HG03565 (cell line): ENCODE results near the gene STXBP2.

Experiments
- ATAC-seq: cut with Tn5 transposase; IDR thresholded peaks from one replicate; pipeline ENCODE4 v1.9.1; 2021; ENCODE audit warnings: mild to moderate bottlenecking, moderate library complexity; ENCODE audit not compliant: unreplicated experiment

STXBP2 gene

GRCh38 chr19:7648265-7649014 lies 11.5 kb downstream of the STXBP2 start:
- no peak for ATAC-seq

DNA sequence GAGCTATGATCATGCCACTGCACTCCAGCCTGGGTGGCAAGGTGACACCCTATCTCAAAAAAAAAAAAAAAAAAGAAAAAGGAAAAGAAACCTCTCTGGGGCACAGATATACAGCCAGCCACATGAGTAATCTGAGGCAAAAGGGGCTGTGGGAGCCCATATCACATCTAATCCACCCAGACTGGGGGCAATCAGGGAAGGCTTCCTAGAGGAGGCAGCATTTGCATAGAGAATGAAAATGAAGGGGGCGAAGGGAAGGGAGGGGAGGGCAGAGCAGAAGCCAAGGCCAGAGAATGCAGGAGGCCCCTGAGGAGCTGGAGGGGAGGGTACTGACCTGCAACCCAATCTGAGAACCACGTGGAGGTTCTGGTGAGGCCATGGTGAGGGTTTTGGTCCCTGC lies 13.2 kb downstream of the STXBP2 start:
- no peak for ATAC-seq

DNA sequence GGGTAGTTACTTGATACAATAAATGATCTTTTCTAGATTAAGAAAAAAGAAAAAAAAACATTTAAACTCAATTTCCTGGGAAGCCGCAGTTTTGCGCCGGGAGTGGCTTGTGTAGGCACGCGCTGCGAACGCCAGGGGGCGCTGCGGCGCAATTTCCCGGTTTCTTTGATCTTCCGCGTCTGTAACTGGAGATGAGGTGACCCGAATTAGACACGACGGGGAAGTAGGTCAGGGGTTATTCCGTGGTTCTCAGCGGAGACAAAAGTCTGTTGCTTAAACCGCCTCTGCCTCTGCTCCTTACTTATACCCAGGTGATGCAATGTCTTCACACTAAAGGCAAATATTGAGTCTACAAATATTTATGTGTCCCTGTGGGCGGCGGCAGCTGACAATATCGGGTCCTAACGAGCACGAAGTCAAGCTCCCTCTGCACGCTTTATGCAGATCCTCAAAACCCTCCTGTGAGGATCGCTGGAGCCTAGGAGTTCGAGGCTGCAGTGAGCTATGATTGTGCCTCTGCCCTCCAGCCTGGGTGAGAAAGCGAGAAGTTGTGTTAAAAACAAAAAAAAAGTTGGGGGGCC lies 15.2 kb downstream of the STXBP2 start:
- no peak for ATAC-seq

DNA sequence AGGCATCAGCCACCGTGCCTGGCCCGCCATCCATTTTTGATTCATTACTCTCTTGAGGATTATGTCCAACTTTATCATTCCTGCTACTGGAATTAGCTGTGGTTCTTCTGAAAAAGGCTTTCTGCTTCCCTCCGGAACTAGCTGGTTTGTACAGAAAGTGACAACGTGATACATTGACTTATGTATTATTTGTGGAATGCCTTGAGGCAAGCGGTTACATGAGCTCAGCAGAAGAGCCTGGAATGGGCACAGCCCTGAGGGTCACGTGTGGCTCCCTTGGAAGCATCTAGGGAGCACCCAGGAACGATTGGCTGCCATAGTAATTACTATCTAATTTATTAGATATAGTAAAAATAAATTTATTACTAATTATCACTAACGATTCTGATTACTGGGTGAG lies 17.5 kb downstream of the STXBP2 start:
- ATAC-seq = no peak

- no peak for ATAC-seq
These were observed 18.7 kb downstream of the STXBP2 start for GRCh38 chr19:7655581-7655980.

- no peak for ATAC-seq
These were observed 20.3 kb downstream of the STXBP2 start for GRCh38 chr19:7657131-7657751.

- ATAC-seq = peak; percentile 57
These were observed 21.3 kb downstream of the STXBP2 start for GRCh38 chr19:7658219-7658686.

DNA sequence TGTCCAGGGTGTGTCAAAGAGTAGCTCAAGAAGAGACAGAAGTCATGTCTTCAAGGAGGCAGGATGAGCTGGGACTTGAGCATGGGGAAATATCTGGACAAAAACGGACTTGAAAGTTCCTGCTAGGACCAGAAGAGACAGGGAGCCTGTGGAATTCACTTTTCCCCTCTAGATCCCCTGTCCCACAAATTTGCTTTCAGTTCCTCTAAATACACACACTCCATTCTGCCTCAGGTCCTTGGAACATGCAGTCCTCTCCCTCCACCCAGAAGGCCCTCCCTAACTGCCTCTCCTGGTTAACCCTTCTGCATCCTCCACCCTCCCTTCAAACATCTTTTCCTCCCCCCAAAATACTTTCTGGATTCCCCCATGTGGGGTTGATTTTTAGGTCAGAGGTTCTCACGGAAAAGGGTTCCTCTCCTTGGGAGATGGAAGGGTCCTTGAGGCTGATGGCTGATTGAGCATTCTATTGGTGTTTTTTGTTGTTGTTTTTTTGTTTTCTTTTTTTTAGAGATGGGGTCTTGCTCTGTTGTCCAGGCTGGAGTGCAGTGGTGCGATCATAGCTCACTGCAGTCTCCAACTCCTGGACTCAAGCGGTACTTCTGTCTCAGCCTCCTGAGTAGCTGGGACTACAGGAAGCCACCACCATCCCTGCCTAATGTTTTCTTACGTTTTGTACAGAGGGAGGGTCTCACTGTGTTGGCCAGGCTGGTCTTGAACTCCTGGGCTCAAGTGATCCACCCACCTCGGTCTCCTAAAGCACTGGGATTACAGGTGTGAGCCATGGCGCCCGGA lies 25.0 kb downstream of the STXBP2 start:
- no peak for ATAC-seq

DNA sequence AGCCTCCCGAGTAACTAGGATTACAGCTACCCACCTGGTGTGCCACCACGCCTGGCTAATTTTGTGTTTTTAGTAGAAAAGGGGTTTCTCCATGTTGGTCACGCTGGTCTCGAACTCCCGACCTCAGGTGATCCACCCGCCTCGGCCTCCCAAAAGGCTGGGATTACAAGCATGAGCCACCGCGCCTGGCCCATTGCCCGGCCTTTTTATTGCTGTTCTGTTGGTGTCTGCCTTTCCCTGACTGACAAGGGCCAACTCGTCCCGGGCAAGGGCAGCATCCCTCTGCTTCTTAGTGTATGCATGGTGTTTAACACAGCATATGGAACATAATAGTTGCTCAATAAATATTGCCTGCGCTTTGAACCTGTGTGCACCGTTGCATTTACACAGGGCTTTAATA lies 25.7 kb downstream of the STXBP2 start:
- ATAC-seq = no peak

DNA sequence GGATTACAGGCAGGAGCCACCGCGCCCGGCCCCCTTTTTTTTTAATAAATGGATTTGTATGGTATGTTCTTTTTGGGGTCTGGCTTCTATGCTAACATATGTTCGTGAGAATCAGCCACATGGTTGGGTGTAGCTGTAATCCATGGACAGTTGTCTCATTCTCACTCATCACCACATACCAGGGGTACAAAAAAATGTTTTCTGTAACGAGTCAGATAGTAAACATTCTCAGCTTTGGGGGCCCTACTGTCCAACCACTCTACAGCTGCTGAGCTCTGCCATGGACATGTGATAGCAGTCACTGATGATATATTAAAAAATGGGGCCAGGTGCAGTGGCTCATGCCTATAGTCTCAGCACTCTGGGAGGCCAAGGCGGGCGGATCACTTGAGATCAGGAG lies 26.8 kb downstream of the STXBP2 start:
- ATAC-seq = no peak

DNA sequence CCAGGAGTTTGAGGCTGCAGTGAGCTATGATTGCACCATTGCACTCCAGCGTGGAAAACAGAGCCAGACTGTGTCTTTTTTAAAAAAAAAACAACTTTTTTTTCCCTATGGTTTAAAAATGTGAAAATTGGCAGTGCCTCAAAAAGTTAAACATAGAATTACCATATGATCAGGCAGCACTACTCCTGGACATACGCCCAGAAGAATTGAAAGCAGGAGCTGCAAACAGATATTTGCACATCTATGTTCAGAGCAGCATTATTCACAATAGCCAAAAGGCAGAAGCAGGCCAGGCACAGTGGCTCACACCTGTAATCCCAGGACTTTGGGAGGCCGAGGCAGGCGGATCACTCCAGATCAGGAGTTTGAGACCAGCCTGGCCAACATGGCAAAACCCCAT lies 28.2 kb downstream of the STXBP2 start:
- no peak for ATAC-seq

DNA sequence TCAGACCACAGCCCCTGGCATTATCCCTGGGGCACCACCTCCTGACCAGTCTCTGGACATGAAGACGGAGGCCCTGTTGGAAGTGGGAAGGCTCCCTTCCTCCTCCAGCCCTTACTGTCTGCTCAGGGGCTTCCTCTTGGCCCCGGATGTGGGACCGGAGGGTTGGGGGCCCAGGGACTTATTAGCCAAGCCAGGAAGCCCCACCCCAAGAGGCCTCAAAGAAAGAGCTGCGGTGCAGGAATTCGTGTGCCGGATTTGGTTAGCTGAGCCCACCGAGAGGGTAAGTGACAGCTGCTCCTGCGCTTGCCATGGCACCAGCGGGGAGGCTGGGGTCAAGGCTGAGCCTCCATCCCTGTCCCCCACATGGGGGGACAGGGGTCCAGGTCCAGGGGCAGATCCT lies 31.9 kb downstream of the STXBP2 start, which contains the start of gene RETN:
RETN (plus strand) TSS at position 208 of the 400 bp plus-strand sequence. CDS start 278 bp downstream, outside the sequence.
- ATAC-seq = no peak

GRCh38 chr19:7669641-7670040 lies 32.7 kb downstream of the STXBP2 start:
- no peak for ATAC-seq

DNA sequence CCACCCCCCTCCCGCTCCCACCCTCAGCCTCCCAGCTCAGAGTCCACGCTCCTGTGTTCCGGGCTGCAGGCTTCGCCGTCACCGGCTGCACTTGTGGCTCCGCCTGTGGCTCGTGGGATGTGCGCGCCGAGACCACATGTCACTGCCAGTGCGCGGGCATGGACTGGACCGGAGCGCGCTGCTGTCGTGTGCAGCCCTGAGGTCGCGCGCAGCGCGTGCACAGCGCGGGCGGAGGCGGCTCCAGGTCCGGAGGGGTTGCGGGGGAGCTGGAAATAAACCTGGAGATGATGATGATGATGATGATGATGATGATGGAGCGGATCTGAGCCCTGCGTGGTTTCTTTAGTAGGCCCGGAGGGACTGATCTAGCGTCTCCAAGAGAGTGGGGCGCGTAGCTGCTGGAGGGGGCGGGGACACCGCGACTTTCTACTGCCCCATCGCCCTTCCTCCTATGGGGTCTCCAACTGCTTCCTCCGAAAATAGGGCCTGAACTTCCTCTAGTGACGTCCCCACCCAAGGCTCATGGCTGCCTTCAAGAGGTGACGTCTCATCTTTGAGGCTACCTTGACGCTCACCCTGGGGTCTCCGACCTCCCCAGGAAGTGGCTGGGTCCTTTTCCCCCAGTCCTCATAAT lies 33.4 kb downstream of the STXBP2 start:
- ATAC-seq = no peak

DNA sequence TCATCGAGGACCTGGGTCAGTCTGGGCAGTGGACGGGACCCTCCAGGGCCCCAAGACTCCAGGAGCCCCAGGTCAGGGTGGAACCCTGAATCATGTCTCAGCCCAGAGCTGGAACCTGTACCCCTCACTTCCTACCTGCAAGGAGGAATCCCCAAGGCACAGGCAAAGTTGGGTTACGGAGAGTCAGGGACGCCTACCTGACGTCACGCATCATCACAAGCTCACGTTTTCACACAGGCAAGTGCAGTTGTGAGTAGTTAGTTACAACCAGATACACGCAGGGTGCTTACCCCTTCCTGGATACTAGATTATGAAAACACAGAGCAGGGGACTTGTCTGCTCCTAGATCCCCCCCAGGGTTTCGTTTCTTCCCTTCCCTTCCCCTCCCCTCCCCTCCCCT lies 33.9 kb downstream of the STXBP2 start:
- ATAC-seq = no peak

DNA sequence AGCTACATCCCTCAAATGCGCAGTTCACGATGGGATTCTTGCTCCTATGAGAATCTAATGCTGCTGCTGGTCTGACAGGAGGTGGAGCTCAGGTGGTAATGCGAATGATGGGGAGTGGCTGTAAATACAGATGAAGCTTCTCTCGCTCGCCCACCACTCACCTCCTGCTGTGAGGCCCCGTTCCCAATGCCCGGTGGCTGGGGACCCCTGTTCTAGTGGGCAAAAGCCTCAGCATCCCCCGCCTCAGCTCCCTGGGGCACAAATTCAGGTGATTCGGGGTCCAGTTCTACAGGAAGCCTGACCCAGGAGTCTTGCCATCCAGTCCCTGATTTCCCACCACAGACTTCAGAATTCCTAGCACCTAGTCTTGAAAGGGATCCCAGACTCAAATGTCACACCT lies 35.6 kb downstream of the STXBP2 start:
- no peak for ATAC-seq

DNA sequence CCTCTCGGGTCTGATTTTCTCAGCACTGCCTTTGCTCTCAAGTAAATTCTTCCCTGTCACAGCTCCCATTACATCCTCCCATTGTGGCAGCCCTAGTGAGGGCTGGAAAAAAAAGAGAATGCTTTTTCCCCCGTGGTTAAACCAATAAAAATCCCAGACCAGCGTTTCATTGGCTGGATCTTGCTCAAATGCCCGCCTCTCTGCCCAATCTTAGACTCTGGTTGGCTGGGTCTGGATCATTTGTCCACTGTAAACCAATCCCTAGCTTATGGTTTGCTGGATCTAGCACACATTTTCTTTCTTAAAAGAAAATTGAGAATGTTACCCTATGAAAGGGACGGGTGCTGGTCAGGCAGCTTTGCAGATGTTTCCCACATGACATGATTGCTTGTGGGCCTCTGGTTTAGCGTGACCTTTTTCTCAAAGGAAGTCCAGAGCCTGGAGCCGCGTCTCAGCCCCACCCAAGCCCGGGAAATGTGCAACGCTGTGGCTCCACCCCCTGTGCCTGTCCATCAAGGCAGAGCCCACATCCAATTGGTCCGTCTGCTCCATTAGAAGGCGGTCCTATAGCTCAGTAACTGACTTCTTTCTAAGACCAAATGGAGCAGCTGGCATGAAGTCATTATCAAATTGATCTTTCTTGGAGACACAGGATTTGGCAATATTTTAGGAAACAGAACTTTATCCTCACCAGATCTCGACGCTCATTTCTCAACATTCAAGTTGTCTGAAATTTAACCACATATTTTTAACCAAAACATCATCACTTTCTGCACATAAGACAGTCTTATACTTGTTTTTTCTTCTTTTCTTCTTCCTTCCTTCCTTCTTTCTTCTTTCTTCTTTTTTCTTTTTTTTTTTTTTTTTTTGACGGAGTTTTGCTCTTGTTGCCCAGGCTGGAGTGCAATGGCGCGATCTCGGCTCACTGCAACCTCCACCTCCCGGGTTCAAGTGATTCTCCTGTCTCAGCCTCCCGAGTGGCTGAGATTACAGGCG lies 37.4 kb downstream of the STXBP2 start:
- ATAC-seq = no peak

DNA sequence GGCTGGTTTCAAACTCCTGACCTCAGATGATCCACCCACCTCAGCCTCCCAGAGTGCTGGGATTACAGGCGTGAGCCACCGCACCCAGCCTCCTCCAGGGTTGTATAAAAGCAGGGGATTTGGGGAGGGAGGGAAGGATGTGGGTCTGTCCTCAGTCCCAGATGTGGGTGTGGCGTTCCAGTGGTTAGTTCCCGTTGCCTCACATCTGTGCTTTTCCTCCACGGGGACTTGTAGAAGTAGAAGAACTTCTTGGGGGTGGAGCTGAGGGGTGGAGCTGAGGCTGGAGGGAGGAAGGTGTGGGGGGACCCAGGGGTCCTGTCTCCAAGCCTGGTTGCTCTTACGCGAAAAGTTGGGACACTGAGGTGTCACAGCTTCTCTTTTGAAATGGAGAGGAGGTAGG lies 39.5 kb downstream of the STXBP2 start:
- no peak for ATAC-seq

DNA sequence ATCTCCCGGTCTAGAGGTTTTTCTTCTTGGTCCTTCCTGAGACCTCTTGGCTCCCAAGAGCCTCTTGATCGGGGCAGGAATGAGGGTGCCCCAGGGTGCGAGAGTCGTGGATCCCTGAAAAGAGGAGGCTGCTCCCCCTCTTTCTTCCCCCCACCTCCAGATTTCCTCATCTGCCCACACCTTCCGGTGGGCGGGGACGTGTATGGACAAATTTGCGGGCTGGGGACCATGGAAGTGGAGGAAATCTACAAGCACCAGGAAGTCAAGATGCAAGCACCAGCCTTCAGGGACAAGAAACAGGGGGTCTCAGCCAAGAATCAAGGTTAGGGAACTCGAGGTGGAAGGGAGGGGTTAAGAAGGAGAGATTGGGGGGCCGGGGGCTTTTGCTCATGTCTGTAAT lies 39.9 kb downstream of the STXBP2 start, which contains the start of gene MCEMP1:
MCEMP1 (plus strand) TSS at position 237 of the 400 bp plus-strand sequence; CDS start at position 268, 31 bp downstream.
- ATAC-seq = no peak
